Gastroesophageal sphincter (tissue), 4 donors: ENCODE data around the gene C9. TPM values are rescaled to one million over a fixed set of nuclear protein-coding genes. Genes with fewer than 3 reads are reported as not detected.
"Not testable (repeated sequence)": the region's sequence is repeated elsewhere in the genome, so short reads cannot be mapped to it uniquely, and the experiment has no call there.

Source experiments
- ATAC-seq: fragments of 150-250 bp; one replicate; pipeline ENCODE4 v1.9.1; 2016; ENCODE audit warnings: mild to moderate bottlenecking, moderate library complexity
- H3K27ac ChIP-seq, 4 donors: fragments of 200-600 bp; sonication (generic) in 3 of 4; 1 replicate in 3 of 4; 2 replicates in 1 of 4; pipeline ENCODE4 v1.5.1; 2016 to 2019
- H3K27me3 ChIP-seq: fragments of 200-600 bp; sonication (generic); one replicate; pipeline ENCODE4 v1.5.1; 2019
- H3K36me3 ChIP-seq, 2 donors: fragments of 200-600 bp; sonication (generic); one replicate each; pipeline ENCODE4 v1.5.1; 2019; ENCODE audit warnings: control low read depth in 1 of 2
- H3K4me1 ChIP-seq, 3 donors: fragments of 200-600 bp; sonication (generic); 1 replicate in 2 of 3; 2 replicates in 1 of 3; pipeline ENCODE4 v1.5.1; 2016 to 2019; ENCODE audit warnings: control low read depth in 2 of 3
- H3K4me3 ChIP-seq, 2 donors: fragments of 200-600 bp; sonication (generic); one replicate each; pipeline ENCODE4 v1.5.1; 2019; ENCODE audit warnings: mild to moderate bottlenecking in 1 of 2, moderate library complexity in 1 of 2
- H3K9me3 ChIP-seq, 3 donors: fragments of 200-600 bp; sonication (generic); one replicate each; pipeline ENCODE4 v1.5.1; 2017 to 2019; ENCODE audit warnings: control low read depth in 2 of 3
- CTCF ChIP-seq, 4 experiments: fragments of 200-600 bp in 2 of 4; fragments of 450-650 bp in 2 of 4; sonication (generic) in 1 of 4; IDR thresholded peaks; one replicate each; pipeline ENCODE4 v1.5.1; 2017 to 2019; ENCODE audit warnings: antibody characterized with exemption in 4 of 4, mild to moderate bottlenecking in 2 of 4, moderate library complexity in 2 of 4
- EP300 ChIP-seq: sonication (generic); formaldehyde crosslinking; IDR thresholded peaks from one replicate; pipeline ENCODE4 v1.6.1; 2017; ENCODE audit warnings: antibody characterized with exemption, mild to moderate bottlenecking
- POLR2A ChIP-seq, 2 donors: fragments of 450-650 bp; IDR thresholded peaks; one replicate each; pipeline ENCODE4 v1.6.1; 2017; ENCODE audit warnings: antibody characterized with exemption in 2 of 2, mild to moderate bottlenecking in 2 of 2, moderate library complexity in 1 of 2
- POLR2AphosphoS5 ChIP-seq: sonication (generic); formaldehyde crosslinking; IDR thresholded peaks from one replicate; pipeline ENCODE4 v1.6.1; 2017; ENCODE audit warnings: antibody characterized with exemption
- WGBS, 2 donors: methylation state at CpG; one replicate each; pipeline ENCODE4 v1.1.5; 2018; ENCODE audit warnings: low coverage in 1 of 2; 5-methylcytosine and 5-hydroxymethylcytosine counted together
- total RNA-seq, 4 donors: library from RNA; depleted of rRNA; stranded (reverse); fragments of >200 nt; gene quantifications; one replicate each; pipeline ENCODE4 v1.1.0, GENCODE V29; 2016

C9 gene
- total RNA-seq, 4 donors from 2014 or later: not detected

GRCh38 chr5:39409033-39409432 is 44.7 kb upstream of the C9 start:
- no peaks in the 10 kb centered on the region for H3K9me3 ChIP-seq
- H3K27me3 ChIP-seq: no peaks in the 10 kb centered on the region
- no peaks in the 10 kb centered on the region for H3K36me3 ChIP-seq
- TF ChIP-seq EP300: no peak
- TF ChIP-seq CTCF (IDR thresholded peaks at IDR 0.05): no peak
- TF ChIP-seq POLR2AphosphoS5: no peak
- TF ChIP-seq POLR2A (IDR thresholded peaks at IDR 0.05): no peak
- H3K27ac ChIP-seq: peak overlapping the region in 2 of 4 donors; percentile 3 to 10
- peak; percentile 19 for ATAC-seq
- peaks cover 16 to 79% (median 29%) of the 10 kb centered on the region in 3 donors for H3K4me1 ChIP-seq
- WGBS, 2 donors: 55 to 92% methylated on average over 1 of the region's 1 CpG
- no peak overlapping the region for H3K4me3 ChIP-seq

- Histone ChIP-seq H3K36me3 (no peaks in the 10 kb centered on the region), H3K4me1 (peaks cover 2 to 67% (median 12%) of the 10 kb centered on the region in 3 donors), H3K27ac (no peak overlapping the region), H3K9me3 (no peaks in the 10 kb centered on the region), H3K27me3 (no peaks in the 10 kb centered on the region), H3K4me3 (no peak overlapping the region)
- no peak for TF ChIP-seq POLR2AphosphoS5
- no peak for TF ChIP-seq CTCF (IDR thresholded peaks at IDR 0.05)
- no peak for TF ChIP-seq EP300
- no peak for TF ChIP-seq POLR2A (IDR thresholded peaks at IDR 0.05)
- no peak for ATAC-seq
- 41 to 43% methylated on average over 4 to 5 of the region's 5 CpGs for WGBS, 2 donors
Observed at GRCh38 chr5:39405083-39405843, 41.0 kb upstream of the C9 start.

- WGBS, 2 donors: 85 to 87% methylated on average over 3 of the region's 3 CpGs
Observed at GRCh38 chr5:39403761-39404160, 39.5 kb upstream of the C9 start.

GRCh38 chr5:39402140-39402539 is 37.8 kb upstream of the C9 start:
- peaks cover 4 to 67% (median 8%) of the 10 kb centered on the region in 3 donors for H3K4me1 ChIP-seq
- peak overlapping the region in 3 of 4 donors; percentile 38 to 77 (median 74) for H3K27ac ChIP-seq
- H3K9me3 ChIP-seq, H3K27me3 ChIP-seq, H3K36me3 ChIP-seq, H3K4me3 ChIP-seq: not testable (repeated sequence)
- peak; percentile 28 for ATAC-seq

More at GRCh38 chr5:39403761-39404160, 39.5 kb upstream of the C9 start:
- not testable (repeated sequence) for H3K27ac ChIP-seq, H3K4me3 ChIP-seq, H3K36me3 ChIP-seq, ATAC-seq, H3K9me3 ChIP-seq, H3K27me3 ChIP-seq
- peaks cover 8 to 67% (median 10%) of the 10 kb centered on the region in 3 donors for H3K4me1 ChIP-seq

- no peak for ATAC-seq
- Histone ChIP-seq H3K27ac (peak overlapping the region in 3 of 4 donors; percentile 74 to 82 (median 77)), H3K4me1 (peaks cover 4 to 65% (median 8%) of the 10 kb centered on the region in 3 donors), H3K9me3 (no peaks in the 10 kb centered on the region), H3K36me3 (peaks cover 0 to 5% of the 10 kb centered on the region in 2 donors), H3K4me3 (no peak overlapping the region), H3K27me3 (no peaks in the 10 kb centered on the region)
- TF ChIP-seq POLR2AphosphoS5 (no peak), CTCF (IDR thresholded peaks at IDR 0.05) (no peak), POLR2A (IDR thresholded peaks at IDR 0.05) (no peak), EP300 (no peak)
- 59 to 79% methylated on average over 5 of the region's 5 CpGs for WGBS, 2 donors
Observed at GRCh38 chr5:39400713-39401578, 36.7 kb upstream of the C9 start.
